Progenitor cell of endocrine pancreas (in vitro differentiated cells): Measurements from ENCODE around the gene MLLT3. TPM values are rescaled to one million over a fixed set of nuclear protein-coding genes. Genes with fewer than 3 reads are reported as not detected.

Experiments
- DNase-seq: peaks from one replicate; pipeline ENCODE4 v3.0.0; 2021; ENCODE audit warnings: low spot score; ENCODE audit not compliant: unreplicated experiment
- H3K27ac Mint-ChIP-seq: 2 replicates; pipeline ENCODE4 v1.8.0; 2021; ENCODE audit warnings: mild to moderate bottlenecking, moderate library complexity, mixed read lengths
- H3K27me3 Mint-ChIP-seq: 2 replicates; pipeline ENCODE4 v1.8.0; 2021; ENCODE audit warnings: mixed read lengths
- H3K36me3 Mint-ChIP-seq: 2 replicates; pipeline ENCODE4 v1.8.0; 2022; ENCODE audit warnings: mixed read lengths; ENCODE audit not compliant: insufficient read depth
- H3K4me1 Mint-ChIP-seq: 2 replicates; pipeline ENCODE4 v1.8.0; 2021; ENCODE audit warnings: low read depth, mixed read lengths
- H3K4me3 Mint-ChIP-seq: 2 replicates; pipeline ENCODE4 v1.8.0; 2021; ENCODE audit warnings: low read depth, mild to moderate bottlenecking, moderate library complexity, mixed read lengths
- H3K9me3 Mint-ChIP-seq: 2 replicates; pipeline ENCODE4 v1.8.0; 2021; ENCODE audit warnings: low read depth, mixed read lengths
- total RNA-seq: library from RNA; stranded (reverse); gene quantifications from 2 replicates; pipeline ENCODE4 v1.2.1, GENCODE V29; 2021
- TF ChIP-seq, protein P1 (sequence below): fragments of 200-600 bp; sonication (generic); IDR thresholded peaks from one replicate; pipeline ENCODE4 v1.5.0; 2021; ENCODE audit warnings: antibody characterized with exemption, mild to moderate bottlenecking; ENCODE audit not compliant: unreplicated experiment

MLLT3 gene
- total RNA-seq, 1 donor from 2014 or later = 25.8 TPM

DNA sequence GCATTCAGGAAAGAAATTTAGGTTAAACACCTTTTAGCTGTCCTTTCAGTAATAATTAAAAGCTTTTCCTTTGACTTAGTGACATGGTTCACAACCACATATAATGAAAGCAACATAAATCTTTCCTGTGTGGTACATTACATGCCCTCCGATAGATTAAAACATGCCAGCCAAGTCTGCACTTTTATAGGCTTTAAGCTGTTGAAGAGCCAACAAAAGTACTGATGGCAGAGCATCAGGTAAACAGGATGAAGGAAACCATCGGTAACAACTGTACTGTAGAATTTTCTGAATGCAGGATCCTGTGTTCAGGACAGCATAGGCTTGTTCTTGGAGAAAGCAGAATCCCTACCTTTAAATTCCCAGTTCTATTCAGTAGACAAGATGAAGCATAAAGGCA, 226.6 kb downstream of the MLLT3 start:
- Mint-ChIP-seq H3K27ac (no peak overlapping the region), H3K4me1 (peaks cover 4% of the 10 kb centered on the region), H3K9me3 (no peaks in the 10 kb centered on the region), H3K27me3 (no peaks in the 10 kb centered on the region), H3K4me3 (no peak overlapping the region), H3K36me3 (no peaks in the 10 kb centered on the region)
- DNase-seq = no peak
- TF ChIP-seq, protein P1, sequence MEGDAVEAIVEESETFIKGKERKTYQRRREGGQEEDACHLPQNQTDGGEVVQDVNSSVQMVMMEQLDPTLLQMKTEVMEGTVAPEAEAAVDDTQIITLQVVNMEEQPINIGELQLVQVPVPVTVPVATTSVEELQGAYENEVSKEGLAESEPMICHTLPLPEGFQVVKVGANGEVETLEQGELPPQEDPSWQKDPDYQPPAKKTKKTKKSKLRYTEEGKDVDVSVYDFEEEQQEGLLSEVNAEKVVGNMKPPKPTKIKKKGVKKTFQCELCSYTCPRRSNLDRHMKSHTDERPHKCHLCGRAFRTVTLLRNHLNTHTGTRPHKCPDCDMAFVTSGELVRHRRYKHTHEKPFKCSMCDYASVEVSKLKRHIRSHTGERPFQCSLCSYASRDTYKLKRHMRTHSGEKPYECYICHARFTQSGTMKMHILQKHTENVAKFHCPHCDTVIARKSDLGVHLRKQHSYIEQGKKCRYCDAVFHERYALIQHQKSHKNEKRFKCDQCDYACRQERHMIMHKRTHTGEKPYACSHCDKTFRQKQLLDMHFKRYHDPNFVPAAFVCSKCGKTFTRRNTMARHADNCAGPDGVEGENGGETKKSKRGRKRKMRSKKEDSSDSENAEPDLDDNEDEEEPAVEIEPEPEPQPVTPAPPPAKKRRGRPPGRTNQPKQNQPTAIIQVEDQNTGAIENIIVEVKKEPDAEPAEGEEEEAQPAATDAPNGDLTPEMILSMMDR = no peak

DNA sequence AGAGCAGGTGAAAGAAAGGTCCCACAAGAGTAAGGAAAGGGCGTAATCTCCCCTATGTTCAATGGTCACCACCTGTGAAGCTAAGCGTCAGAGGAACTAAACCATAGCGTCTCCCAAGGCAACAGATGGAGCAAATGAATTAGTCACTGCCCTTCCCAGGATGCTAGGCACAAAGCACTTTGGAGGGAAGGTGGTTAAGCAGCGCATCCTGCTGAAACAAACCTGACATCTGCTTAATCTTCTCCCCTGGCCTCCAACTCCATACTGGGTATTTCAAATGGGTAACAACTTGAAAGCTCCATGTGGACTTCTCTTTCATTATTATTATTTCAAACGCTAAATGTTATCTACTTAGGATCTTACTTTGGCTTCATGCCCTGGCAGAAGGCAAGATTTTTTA, 227.3 kb downstream of the MLLT3 start:
- H3K9me3 Mint-ChIP-seq = no peaks in the 10 kb centered on the region
- H3K4me1 Mint-ChIP-seq = peaks cover 4% of the 10 kb centered on the region
- DNase-seq = no peak
- no peak overlapping the region for H3K4me3 Mint-ChIP-seq
- TF ChIP-seq, protein P1 = no peak
- H3K27ac Mint-ChIP-seq = no peak overlapping the region
- no peaks in the 10 kb centered on the region for H3K27me3 Mint-ChIP-seq
- no peaks in the 10 kb centered on the region for H3K36me3 Mint-ChIP-seq

DNA sequence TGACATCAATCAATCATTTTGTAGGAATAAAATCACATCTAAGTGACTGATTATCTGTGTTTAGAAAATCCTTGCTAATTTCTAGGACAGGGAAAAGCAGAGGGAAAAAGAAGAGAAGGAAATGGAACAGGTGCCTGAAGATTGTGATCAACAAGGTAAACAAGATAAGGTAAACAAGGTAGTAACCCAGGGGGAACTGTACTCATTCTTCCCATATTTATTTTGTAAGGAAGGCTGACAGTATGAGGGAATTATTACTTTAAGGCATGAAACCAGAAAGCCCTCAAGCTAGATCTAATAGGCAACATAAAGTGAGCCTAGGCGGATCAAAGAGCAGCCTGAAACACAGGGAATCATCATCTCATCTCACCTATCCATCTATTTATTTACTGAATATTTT, 231.1 kb downstream of the MLLT3 start:
- Mint-ChIP-seq H3K27me3 (no peaks in the 10 kb centered on the region), H3K9me3 (peaks cover 3% of the 10 kb centered on the region), H3K27ac (peak overlapping the region; percentile 46), H3K36me3 (peaks cover 4% of the 10 kb centered on the region), H3K4me3 (no peak overlapping the region), H3K4me1 (peaks cover 6% of the 10 kb centered on the region)
- TF ChIP-seq, protein P1 = no peak
- DNase-seq = no peak

DNA sequence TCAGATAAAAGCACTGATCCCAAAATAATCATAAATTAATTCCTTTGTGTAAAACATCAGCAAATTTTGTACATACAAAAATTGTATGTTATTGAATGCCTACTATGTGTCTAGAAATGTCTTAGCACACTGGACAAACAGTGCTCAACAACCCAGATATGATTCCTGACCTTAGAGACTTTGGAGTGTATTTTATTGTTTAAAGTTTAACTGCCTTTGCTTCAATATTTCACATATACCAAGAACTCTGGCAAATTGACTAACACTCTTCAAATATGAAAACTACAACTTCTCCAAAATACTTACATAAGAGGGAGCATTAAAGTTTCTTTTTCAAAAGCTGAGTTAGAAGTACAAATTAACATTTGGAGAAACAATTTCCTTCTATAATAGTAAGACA, 231.9 kb downstream of the MLLT3 start:
- no peaks in the 10 kb centered on the region for H3K27me3 Mint-ChIP-seq
- DNase-seq = no peak
- H3K36me3 Mint-ChIP-seq = peaks cover 4% of the 10 kb centered on the region
- H3K4me3 Mint-ChIP-seq = no peak overlapping the region
- H3K4me1 Mint-ChIP-seq = peaks cover 6% of the 10 kb centered on the region
- H3K27ac Mint-ChIP-seq = no peak overlapping the region
- TF ChIP-seq, protein P1 = no peak
- H3K9me3 Mint-ChIP-seq = peaks cover 3% of the 10 kb centered on the region

DNA sequence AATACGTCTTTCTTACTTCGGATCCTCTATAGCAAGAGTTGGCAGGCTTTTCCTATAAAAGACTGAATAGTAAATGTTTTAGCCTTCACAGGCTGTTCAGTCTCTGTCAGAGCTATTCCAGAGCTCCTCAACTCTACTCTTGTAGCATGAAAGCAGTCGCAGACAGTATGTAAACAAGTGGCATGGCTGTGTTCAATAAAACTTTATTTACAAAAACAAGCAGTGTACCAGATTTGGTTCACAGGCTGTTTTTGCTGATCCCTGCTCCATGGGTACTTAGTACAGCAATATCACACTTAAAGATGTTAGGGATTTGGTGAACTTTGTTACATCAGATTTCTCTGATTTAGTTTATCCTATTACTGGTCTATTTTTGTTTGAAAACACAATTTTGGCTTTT, 235.2 kb downstream of the MLLT3 start:
- H3K36me3 Mint-ChIP-seq = peaks cover 4% of the 10 kb centered on the region
- H3K4me3 Mint-ChIP-seq = no peak overlapping the region
- H3K27me3 Mint-ChIP-seq = no peaks in the 10 kb centered on the region
- H3K27ac Mint-ChIP-seq = no peak overlapping the region
- H3K9me3 Mint-ChIP-seq = peaks cover 3% of the 10 kb centered on the region
- peaks cover 15% of the 10 kb centered on the region for H3K4me1 Mint-ChIP-seq
- TF ChIP-seq, protein P1 = no peak
- no peak for DNase-seq

DNA sequence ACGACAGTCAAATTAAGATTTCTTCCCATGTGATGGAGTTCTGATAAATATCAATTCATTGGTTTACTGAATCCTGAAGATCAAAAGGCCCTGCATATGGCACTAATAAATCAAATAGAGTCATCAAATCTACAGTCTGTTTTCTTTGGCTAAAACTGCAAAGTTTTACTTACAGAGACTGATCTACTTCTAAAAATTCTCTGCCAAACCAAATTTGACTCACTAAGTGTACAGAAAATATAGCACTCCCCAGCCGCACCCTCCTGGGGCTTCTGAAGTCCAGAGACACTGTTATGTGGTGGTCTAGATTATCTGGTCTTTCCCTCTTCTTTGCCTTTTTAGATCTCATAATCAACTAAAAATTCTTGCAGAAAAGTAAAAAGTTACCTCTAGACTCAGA, 237.7 kb downstream of the MLLT3 start:
- H3K27me3 Mint-ChIP-seq = no peaks in the 10 kb centered on the region
- H3K27ac Mint-ChIP-seq = no peak overlapping the region
- peaks cover 21% of the 10 kb centered on the region for H3K4me1 Mint-ChIP-seq
- H3K36me3 Mint-ChIP-seq = peaks cover 4% of the 10 kb centered on the region
- TF ChIP-seq, protein P1 = no peak
- DNase-seq = no peak
- H3K4me3 Mint-ChIP-seq = no peak overlapping the region
- H3K9me3 Mint-ChIP-seq = peaks cover 3% of the 10 kb centered on the region
